ENCODE measurements around the gene SH3D19.
"Not testable (repeated sequence)": the region's sequence is repeated elsewhere in the genome, so short reads cannot be mapped to it uniquely, and the experiment has no call there.

The SH3D19 gene

GRCh38 chr4:151095142-151095541 lies 230.3 kb downstream of the SH3D19 start:
- H3K4me3 ChIP-seq (ENCODE audit: low read length), result no peak overlapping the region
- no peak for TF ChIP-seq CTCF (IDR thresholded peaks at IDR 0.05; ENCODE audit: insufficient read depth, low read depth, low read length, missing control alignments)
- no peak for DNase-seq (ENCODE audit: low read depth)

DNA sequence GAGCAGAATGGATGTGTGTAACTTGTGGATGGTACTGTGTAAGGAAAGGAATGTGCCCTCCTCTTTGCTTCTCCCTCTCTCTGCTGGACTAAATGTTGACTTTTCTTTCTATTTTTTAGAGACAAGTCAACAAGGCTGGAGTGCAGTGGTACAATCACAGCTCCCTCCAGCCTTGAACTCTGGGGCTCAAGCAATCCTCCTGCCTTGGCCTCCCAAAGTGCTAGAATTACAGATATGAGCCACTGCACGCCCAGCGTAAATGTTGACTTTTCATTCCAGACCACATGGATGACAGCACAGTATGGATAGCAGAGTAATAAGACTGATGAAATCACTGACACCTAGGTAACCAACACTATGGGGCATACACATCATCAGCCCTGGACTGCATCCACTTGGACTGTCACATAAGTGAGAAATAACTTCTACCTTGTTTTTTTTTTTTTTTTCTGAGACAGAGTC lies 231.1 kb downstream of the SH3D19 start:
- H3K4me3 ChIP-seq (ENCODE audit: low read length), result no peak overlapping the region
- peak; percentile 46 for DNase-seq (ENCODE audit: low read depth)
- TF ChIP-seq CTCF (IDR thresholded peaks at IDR 0.05; ENCODE audit: insufficient read depth, low read depth, low read length, missing control alignments), result no peak

DNA sequence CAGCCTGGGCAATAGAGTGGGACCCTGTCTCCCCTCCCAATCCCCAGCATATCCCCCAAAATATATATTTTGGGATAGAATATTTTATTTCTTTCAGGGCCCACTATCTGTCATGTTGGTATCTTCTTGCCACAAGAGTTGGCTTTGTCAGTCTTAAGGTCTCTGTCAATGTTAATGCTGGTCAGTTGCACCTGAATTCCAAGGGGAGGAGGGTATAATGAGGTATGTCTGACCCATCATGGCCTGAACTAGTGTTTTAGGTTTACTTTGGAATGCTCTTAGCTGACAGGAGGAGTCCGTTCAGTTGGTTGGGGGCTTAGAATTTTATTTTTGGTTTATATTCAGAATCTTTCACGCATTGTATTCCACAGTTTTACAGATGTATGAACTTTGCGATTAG lies 232.2 kb downstream of the SH3D19 start:
- no peak for DNase-seq (ENCODE audit: low read depth)

DNA sequence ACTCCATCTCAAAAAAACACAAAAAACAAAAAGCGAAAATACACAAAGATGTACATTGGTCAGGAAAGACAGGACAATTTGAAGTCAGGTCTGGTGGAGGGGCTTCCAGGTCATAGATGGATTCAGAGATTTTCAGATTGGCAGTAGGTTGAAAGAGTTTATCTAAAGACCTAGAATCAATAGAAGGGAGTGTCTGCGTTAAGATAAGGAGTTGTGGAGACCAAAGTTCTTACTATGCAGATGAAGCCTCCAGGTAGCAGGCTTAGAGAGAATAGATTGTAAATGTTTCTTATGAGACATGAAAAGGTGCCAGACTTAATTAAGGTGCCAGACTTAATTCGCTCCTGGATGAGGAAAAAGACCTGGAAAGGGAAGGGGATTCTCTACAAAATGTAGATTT lies 232.9 kb downstream of the SH3D19 start:
- no peak for DNase-seq (ENCODE audit: low read depth)
- TF ChIP-seq CTCF (IDR thresholded peaks at IDR 0.05; ENCODE audit: insufficient read depth, low read depth, low read length, missing control alignments), result no peak
- no peak overlapping the region for H3K4me3 ChIP-seq (ENCODE audit: low read length)

More for the DNA sequence above, 232.2 kb downstream of the SH3D19 start:
- no peak overlapping the region for H3K4me3 ChIP-seq (ENCODE audit: low read length)
- TF ChIP-seq CTCF (IDR thresholded peaks at IDR 0.05; ENCODE audit: insufficient read depth, low read depth, low read length, missing control alignments), result no peak

DNA sequence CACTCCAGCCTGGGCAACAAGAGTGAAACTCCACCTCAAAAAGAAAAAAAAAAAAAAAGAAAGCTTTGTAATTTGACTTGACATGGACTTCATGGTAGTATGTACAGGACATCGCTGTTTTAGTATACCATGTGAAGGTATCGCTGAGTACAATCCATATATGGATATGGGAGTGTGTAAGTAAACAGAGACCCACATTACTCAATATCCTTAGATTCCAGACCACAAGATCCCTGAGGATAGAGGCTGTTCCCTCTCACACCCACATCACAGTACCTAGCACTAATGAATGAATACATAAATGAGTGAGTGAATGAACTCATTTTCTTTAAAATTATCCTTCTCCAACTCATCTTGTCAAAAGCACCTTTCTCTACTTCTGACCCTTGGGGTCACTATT lies 234.4 kb downstream of the SH3D19 start:
- TF ChIP-seq CTCF (IDR thresholded peaks at IDR 0.05; ENCODE audit: insufficient read depth, low read depth, low read length, missing control alignments), result no peak
- peak; percentile 57 for DNase-seq (ENCODE audit: low read depth)
- H3K4me3 ChIP-seq (ENCODE audit: low read length), result no peak overlapping the region

GRCh38 chr4:151087467-151087866 lies 237.9 kb downstream of the SH3D19 start:
- DNase-seq (ENCODE audit: low read depth), result no peak
- no peak overlapping the region for H3K4me3 ChIP-seq (ENCODE audit: low read length)
- no peak for TF ChIP-seq CTCF (IDR thresholded peaks at IDR 0.05; ENCODE audit: insufficient read depth, low read depth, low read length, missing control alignments)

GRCh38 chr4:151077978-151078377 lies 247.4 kb downstream of the SH3D19 start:
- peak; percentile 91 for DNase-seq (ENCODE audit: low read depth)
- not testable (repeated sequence) for H3K4me3 ChIP-seq (ENCODE audit: low read length)
